Uterus (tissue), 4 donors: ENCODE data around the gene ST7. TPM values are rescaled to one million over a fixed set of nuclear protein-coding genes. Genes with fewer than 3 reads are reported as not detected.

ENCODE experiments used
- DNase-seq, 2 donors: peaks; one replicate each; pipeline ENCODE4 v3.0.0-alpha.2; 2019 to 2020
- H3K27ac ChIP-seq, 2 donors: fragments of 200-600 bp; sonication (generic); 1 replicate in 1 of 2; 2 replicates in 1 of 2; pipeline ENCODE4 v1.5.1; 2016 to 2018
- H3K27me3 ChIP-seq, 2 donors: fragments of 200-600 bp; sonication (generic); one replicate each; pipeline ENCODE4 v1.5.1; 2018 to 2019; ENCODE audit warnings: control low read depth in 1 of 2
- H3K36me3 ChIP-seq, 2 donors: fragments of 200-600 bp; sonication (generic); one replicate each; pipeline ENCODE4 v1.5.1; 2019; ENCODE audit warnings: control low read depth in 1 of 2
- H3K4me1 ChIP-seq, 2 donors: fragments of 200-600 bp; sonication (generic); one replicate each; pipeline ENCODE4 v1.5.1; 2018 to 2019; ENCODE audit warnings: control low read depth in 1 of 2
- H3K4me3 ChIP-seq, 2 donors: fragments of 200-600 bp; sonication (generic); 1 replicate in 1 of 2; 2 replicates in 1 of 2; pipeline ENCODE4 v1.5.1; 2018 to 2019; ENCODE audit warnings: mild to moderate bottlenecking in 1 of 2
- H3K9me3 ChIP-seq, 2 donors: fragments of 200-600 bp; sonication (generic); one replicate each; pipeline ENCODE4 v1.5.1; 2019; ENCODE audit warnings: control low read depth in 1 of 2
- POLR2A ChIP-seq, 2 donors: fragments of 450-650 bp; IDR thresholded peaks; one replicate each; pipeline ENCODE4 v1.6.1; 2016; ENCODE audit warnings: antibody characterized with exemption in 2 of 2, mild to moderate bottlenecking in 1 of 2, moderate library complexity in 1 of 2
- intact Hi-C: fragments of 100-400 bp; cut with DNase I; formaldehyde crosslinking; loops from one replicate; pipeline ENCODE4 v1.15.1; 2023; ENCODE audit warnings: low total_unique reads
- total RNA-seq, 4 donors: library from RNA; depleted of rRNA in 3 of 4; stranded (reverse); fragments of >200 nt in 3 of 4; gene quantifications; one replicate each; pipeline versions ENCODE4 v1.1.0 to v1.2.4, GENCODE V29; 2014 to 2023
- TF ChIP-seq, protein P1 (sequence below), 4 experiments: fragments of 200-600 bp in 2 of 4; fragments of 450-650 bp in 2 of 4; sonication (generic) in 2 of 4; IDR thresholded peaks; one replicate each; pipeline ENCODE4 v1.5.1; 2016 to 2019; ENCODE audit warnings: antibody characterized with exemption in 4 of 4, mild to moderate bottlenecking in 2 of 4, moderate library complexity in 1 of 4
- donor health status: DM: yes; HTN: yes; CAD: no.

ST7 gene
- total RNA-seq, 4 donors from 2014 or later: 27.4 to 41.0 (median 31.4) TPM

DNA sequence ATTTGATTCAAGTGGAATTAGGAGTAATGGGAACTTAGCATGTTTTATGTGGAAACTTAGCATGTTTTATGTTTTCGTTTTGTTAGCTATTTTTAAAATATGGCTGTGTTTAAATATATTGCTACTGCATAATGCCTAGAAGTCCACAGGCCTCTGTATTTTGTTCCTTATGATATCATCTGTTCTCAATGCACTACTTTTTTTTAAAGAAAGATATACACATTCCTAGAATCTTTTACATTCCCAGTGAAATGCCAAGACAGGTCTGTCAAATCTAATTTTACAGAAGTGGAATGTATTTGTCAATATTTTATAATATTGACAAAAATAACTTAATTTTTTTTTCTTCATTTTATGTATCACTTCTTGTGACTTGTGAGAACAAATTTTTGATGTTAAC is 51.6 kb downstream of the ST7 start:
- intact Hi-C loops: no loop called here
- H3K4me3 ChIP-seq: no peak overlapping the region
- DNase-seq: no peak
- no peaks in the 10 kb centered on the region for H3K27me3 ChIP-seq
- no peaks in the 10 kb centered on the region for H3K9me3 ChIP-seq
- TF ChIP-seq POLR2A (IDR thresholded peaks at IDR 0.05): no peak
- TF ChIP-seq, protein P1, sequence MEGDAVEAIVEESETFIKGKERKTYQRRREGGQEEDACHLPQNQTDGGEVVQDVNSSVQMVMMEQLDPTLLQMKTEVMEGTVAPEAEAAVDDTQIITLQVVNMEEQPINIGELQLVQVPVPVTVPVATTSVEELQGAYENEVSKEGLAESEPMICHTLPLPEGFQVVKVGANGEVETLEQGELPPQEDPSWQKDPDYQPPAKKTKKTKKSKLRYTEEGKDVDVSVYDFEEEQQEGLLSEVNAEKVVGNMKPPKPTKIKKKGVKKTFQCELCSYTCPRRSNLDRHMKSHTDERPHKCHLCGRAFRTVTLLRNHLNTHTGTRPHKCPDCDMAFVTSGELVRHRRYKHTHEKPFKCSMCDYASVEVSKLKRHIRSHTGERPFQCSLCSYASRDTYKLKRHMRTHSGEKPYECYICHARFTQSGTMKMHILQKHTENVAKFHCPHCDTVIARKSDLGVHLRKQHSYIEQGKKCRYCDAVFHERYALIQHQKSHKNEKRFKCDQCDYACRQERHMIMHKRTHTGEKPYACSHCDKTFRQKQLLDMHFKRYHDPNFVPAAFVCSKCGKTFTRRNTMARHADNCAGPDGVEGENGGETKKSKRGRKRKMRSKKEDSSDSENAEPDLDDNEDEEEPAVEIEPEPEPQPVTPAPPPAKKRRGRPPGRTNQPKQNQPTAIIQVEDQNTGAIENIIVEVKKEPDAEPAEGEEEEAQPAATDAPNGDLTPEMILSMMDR (IDR thresholded peaks at IDR 0.05): no peak
- H3K4me1 ChIP-seq: no peaks in the 10 kb centered on the region
- no peaks in the 10 kb centered on the region for H3K36me3 ChIP-seq
- no peak overlapping the region for H3K27ac ChIP-seq

- TF ChIP-seq, protein P1 (IDR thresholded peaks at IDR 0.05): no peak
- no peak for TF ChIP-seq POLR2A (IDR thresholded peaks at IDR 0.05)
- Histone ChIP-seq H3K27me3 (no peaks in the 10 kb centered on the region), H3K36me3 (no peaks in the 10 kb centered on the region), H3K9me3 (no peaks in the 10 kb centered on the region), H3K4me3 (no peak overlapping the region), H3K27ac (no peak overlapping the region), H3K4me1 (no peaks in the 10 kb centered on the region)
- no peak for DNase-seq
- intact Hi-C loops: no loop called here
Measured at GRCh38 chr7:117005449-117005848, 52.1 kb downstream of the ST7 start.

GRCh38 chr7:117006907-117007684 is 53.8 kb downstream of the ST7 start:
- H3K27me3 ChIP-seq: no peaks in the 10 kb centered on the region
- no peaks in the 10 kb centered on the region for H3K36me3 ChIP-seq
- H3K27ac ChIP-seq: no peak overlapping the region
- no peak overlapping the region for H3K4me3 ChIP-seq
- no peak for DNase-seq
- no peak for TF ChIP-seq POLR2A (IDR thresholded peaks at IDR 0.05)
- TF ChIP-seq, protein P1 (IDR thresholded peaks at IDR 0.05): no peak
- H3K4me1 ChIP-seq: no peaks in the 10 kb centered on the region
- no peaks in the 10 kb centered on the region for H3K9me3 ChIP-seq
- intact Hi-C loops: no loop called here

- intact Hi-C loops: no loop called here
Measured at GRCh38 chr7:117008118-117008885, 55.0 kb downstream of the ST7 start.

More at GRCh38 chr7:117008118-117008885, 55.0 kb downstream of the ST7 start:
- Histone ChIP-seq H3K36me3 (no peaks in the 10 kb centered on the region), H3K27me3 (no peaks in the 10 kb centered on the region), H3K27ac (no peak overlapping the region), H3K9me3 (no peaks in the 10 kb centered on the region), H3K4me1 (no peaks in the 10 kb centered on the region), H3K4me3 (no peak overlapping the region)
- DNase-seq: no peak
- TF ChIP-seq, protein P1 (IDR thresholded peaks at IDR 0.05): no peak
- TF ChIP-seq POLR2A (IDR thresholded peaks at IDR 0.05): no peak
